ENCODE measurements around the gene AOAH.

- no peak for TF ChIP-seq POLR2A (IDR thresholded peaks at IDR 0.05; ENCODE audit: low read depth, low read length)
- TF ChIP-seq POU2F2 (IDR thresholded peaks at IDR 0.05; ENCODE audit: low read depth, low read length), result no peak
- no peak for TF ChIP-seq POLR2AphosphoS5 (IDR thresholded peaks at IDR 0.05; ENCODE audit: low read depth, low read length)
- no peak for TF ChIP-seq TAF1 (IDR thresholded peaks at IDR 0.05; ENCODE audit: low read depth, low read length)
Measured at GRCh38 chr7:36549029-36549428, 175.3 kb downstream of the AOAH start.
